Natural killer cell (primary cell): ENCODE results near the gene SULF2. TPM values are rescaled to one million over a fixed set of nuclear protein-coding genes. Genes with fewer than 3 reads are reported as not detected.

Source experiments
- ATAC-seq, 3 donors: fragments of 150-1000 bp in 2 of 3; fragments of 200-7000 bp in 1 of 3; cut with Tn5 transposase; 1 replicate in 1 of 3; 2 replicates in 2 of 3; pipeline ENCODE4 v1.10.0; 2021; ENCODE audit warnings: mild to moderate bottlenecking in 2 of 3, moderate library complexity in 2 of 3
- DNase-seq, 2 donors: peaks; one replicate each; pipeline versions ENCODE4 v3.0.0 to v3.0.0-alpha.2; 2013 to 2021; ENCODE audit warnings: mixed read lengths in 1 of 2
- H3K27ac ChIP-seq: one replicate; pipeline ENCODE4 v1.5.1; 2013; ENCODE audit warnings: mild to moderate bottlenecking, low read length
- H3K27me3 ChIP-seq: one replicate; pipeline ENCODE4 v1.6.1; 2013; ENCODE audit warnings: low read length; ENCODE audit not compliant: control insufficient read depth, insufficient read depth
- H3K36me3 ChIP-seq: one replicate; pipeline ENCODE4 v1.6.1; 2013; ENCODE audit warnings: low read length; ENCODE audit not compliant: control insufficient read depth, insufficient read depth
- H3K4me1 ChIP-seq: one replicate; pipeline ENCODE4 v1.6.1; 2013; ENCODE audit warnings: low read length; ENCODE audit not compliant: control insufficient read depth, insufficient read depth
- H3K4me3 ChIP-seq: one replicate; pipeline ENCODE4 v1.5.1; 2013; ENCODE audit warnings: low read length
- H3K9me3 ChIP-seq: one replicate; pipeline ENCODE4 v1.6.1; 2013; ENCODE audit warnings: low read length; ENCODE audit not compliant: control insufficient read depth, insufficient read depth
- H3K27ac Mint-ChIP-seq, 2 donors: one replicate each; pipeline ENCODE4 v1.8.0; 2022; ENCODE audit warnings: mild to moderate bottlenecking in 2 of 2, mixed read lengths in 2 of 2, moderate library complexity in 1 of 2
- H3K27me3 Mint-ChIP-seq, 2 donors: one replicate each; pipeline ENCODE4 v1.8.0; 2022; ENCODE audit warnings: low read depth in 2 of 2, mixed read lengths in 2 of 2
- H3K36me3 Mint-ChIP-seq: one replicate; pipeline ENCODE4 v1.8.0; 2022; ENCODE audit warnings: mixed read lengths
- H3K4me1 Mint-ChIP-seq, 2 donors: one replicate each; pipeline ENCODE4 v1.8.0; 2022; ENCODE audit warnings: mixed read lengths in 2 of 2
- H3K4me3 Mint-ChIP-seq: one replicate; pipeline ENCODE4 v1.8.0; 2022; ENCODE audit warnings: mild to moderate bottlenecking, moderate library complexity, mixed read lengths
- H3K9me3 Mint-ChIP-seq, 2 donors: one replicate each; pipeline ENCODE4 v1.8.0; 2022; ENCODE audit warnings: mixed read lengths in 2 of 2
- WGBS: methylation state at CpG from one replicate; pipeline ENCODE4 v1.1.7; 2013; ENCODE audit warnings: missing lambda C conversion rate; ENCODE audit not compliant: insufficient coverage; 5-methylcytosine and 5-hydroxymethylcytosine counted together
- intact Hi-C: fragments of 100-400 bp; cut with micrococcal nuclease; formaldehyde crosslinking; loops from one replicate; pipeline ENCODE4 v1.14.2; 2022
- total RNA-seq, 4 donors: library from RNA; stranded (reverse); fragments of 120-200 nt in 1 of 4; gene quantifications; one replicate each; pipeline versions ENCODE4 v1.2.3 to v1.2.4, GENCODE V29; 2013 to 2022
- TF ChIP-seq, protein P1 (sequence below): fragments of 200-600 bp; IDR thresholded peaks from one replicate; pipeline ENCODE4 v1.8.0; 2022; ENCODE audit warnings: antibody characterized with exemption

SULF2 gene
- total RNA-seq, 3 donors from 2014 or later (not counting 1 experiment from before 2014, with no cell fraction given), result 8.1 to 48.7 (median 12.3) TPM

DNA sequence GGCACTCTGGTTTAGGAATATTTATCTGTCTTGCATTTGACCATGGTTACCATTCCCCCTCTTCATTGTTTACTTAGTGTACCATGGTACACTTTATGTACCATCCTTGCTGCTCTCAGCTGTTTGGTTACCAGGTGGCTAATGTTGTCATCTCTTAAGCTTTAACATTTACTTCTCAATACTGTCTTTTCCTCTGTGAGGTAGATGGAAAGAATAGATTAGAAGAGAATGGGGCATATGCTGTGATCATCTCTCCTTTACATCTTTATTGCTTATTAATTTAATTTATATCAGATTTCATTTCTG is 174.4 kb downstream of the SULF2 start:
- intact Hi-C loops, result loop anchor here (2.0 kb wide), 1 partner anchor 124 kb away; no protein-coding TSS in a partner anchor
- Histone ChIP-seq H3K27me3 (no peaks in the 10 kb centered on the region), H3K27ac (peak overlapping the region; percentile 23), H3K4me1 (peaks cover 7% of the 10 kb centered on the region), H3K4me3 (no peak overlapping the region), H3K9me3 (no peaks in the 10 kb centered on the region), H3K36me3 (no peaks in the 10 kb centered on the region)
- TF ChIP-seq, protein P1, sequence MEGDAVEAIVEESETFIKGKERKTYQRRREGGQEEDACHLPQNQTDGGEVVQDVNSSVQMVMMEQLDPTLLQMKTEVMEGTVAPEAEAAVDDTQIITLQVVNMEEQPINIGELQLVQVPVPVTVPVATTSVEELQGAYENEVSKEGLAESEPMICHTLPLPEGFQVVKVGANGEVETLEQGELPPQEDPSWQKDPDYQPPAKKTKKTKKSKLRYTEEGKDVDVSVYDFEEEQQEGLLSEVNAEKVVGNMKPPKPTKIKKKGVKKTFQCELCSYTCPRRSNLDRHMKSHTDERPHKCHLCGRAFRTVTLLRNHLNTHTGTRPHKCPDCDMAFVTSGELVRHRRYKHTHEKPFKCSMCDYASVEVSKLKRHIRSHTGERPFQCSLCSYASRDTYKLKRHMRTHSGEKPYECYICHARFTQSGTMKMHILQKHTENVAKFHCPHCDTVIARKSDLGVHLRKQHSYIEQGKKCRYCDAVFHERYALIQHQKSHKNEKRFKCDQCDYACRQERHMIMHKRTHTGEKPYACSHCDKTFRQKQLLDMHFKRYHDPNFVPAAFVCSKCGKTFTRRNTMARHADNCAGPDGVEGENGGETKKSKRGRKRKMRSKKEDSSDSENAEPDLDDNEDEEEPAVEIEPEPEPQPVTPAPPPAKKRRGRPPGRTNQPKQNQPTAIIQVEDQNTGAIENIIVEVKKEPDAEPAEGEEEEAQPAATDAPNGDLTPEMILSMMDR, result no peak
- Mint-ChIP-seq H3K36me3 (no peaks in the 10 kb centered on the region), H3K27me3 (no peaks in the 10 kb centered on the region), H3K27ac (peak overlapping the region; percentile 82 to 89), H3K4me1 (peaks cover 38 to 43% of the 10 kb centered on the region in 2 donors), H3K9me3 (no peaks in the 10 kb centered on the region), H3K4me3 (peak overlapping the region; percentile 33)
- DNase-seq (peak in 1 of 2 donors; percentile 16), ATAC-seq (peak in 2 of 3 donors; percentile 10 to 57)

DNA sequence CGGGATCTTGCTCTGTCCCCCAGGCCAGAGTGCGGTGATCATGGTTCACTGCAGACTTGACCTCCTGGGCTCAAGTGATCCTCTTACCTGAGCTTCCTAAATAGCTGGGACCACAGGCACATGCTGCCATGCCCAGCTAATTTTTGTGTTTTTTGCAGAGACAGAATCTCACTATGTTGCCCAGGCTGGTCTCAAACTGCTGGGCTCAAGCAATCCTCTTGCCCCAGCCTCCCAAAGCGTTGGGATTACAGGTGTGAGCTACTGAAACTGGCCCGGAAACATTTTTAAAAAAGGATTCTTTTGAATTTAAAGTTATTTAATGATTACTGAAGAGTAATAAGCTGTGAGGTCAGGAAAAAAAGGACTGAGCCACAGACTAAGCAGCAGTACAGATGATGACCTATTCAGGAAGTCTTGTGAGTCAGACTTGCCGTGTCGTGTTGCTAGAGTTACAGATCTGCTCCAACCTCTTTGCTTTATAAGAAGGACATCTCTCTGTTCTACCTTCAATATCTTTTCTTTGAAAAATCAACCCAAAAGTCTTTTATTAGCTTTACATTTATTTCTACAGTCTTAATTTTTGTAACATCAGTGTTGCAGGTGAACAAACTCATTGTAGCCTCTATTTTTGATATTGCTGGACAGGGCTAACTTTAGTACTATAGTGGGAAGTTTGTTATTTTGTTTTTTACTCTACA is 174.9 kb downstream of the SULF2 start:
- H3K9me3 Mint-ChIP-seq, result no peaks in the 10 kb centered on the region
- intact Hi-C loops, result loop anchor here (2.0 kb wide), 1 partner anchor 124 kb away; no protein-coding TSS in a partner anchor
- H3K4me3 Mint-ChIP-seq, result peak overlapping the region; percentile 33
- H3K27ac ChIP-seq, result peak overlapping the region; percentile 49
- H3K36me3 ChIP-seq, result no peaks in the 10 kb centered on the region
- ATAC-seq (peak; percentile 89 to 95 (median 93)), DNase-seq (peak; percentile 57 to 67)
- no peaks in the 10 kb centered on the region for H3K27me3 Mint-ChIP-seq
- H3K27me3 ChIP-seq, result no peaks in the 10 kb centered on the region
- no peaks in the 10 kb centered on the region for H3K36me3 Mint-ChIP-seq
- peak overlapping the region; percentile 82 to 89 for H3K27ac Mint-ChIP-seq
- peaks cover 37 to 48% of the 10 kb centered on the region in 2 donors for H3K4me1 Mint-ChIP-seq
- no peaks in the 10 kb centered on the region for H3K9me3 ChIP-seq
- no peak overlapping the region for H3K4me3 ChIP-seq
- 52% methylated on average over 6 of the region's 6 CpGs for WGBS
- H3K4me1 ChIP-seq, result peaks cover 7% of the 10 kb centered on the region
- TF ChIP-seq, protein P1, result no peak

DNA sequence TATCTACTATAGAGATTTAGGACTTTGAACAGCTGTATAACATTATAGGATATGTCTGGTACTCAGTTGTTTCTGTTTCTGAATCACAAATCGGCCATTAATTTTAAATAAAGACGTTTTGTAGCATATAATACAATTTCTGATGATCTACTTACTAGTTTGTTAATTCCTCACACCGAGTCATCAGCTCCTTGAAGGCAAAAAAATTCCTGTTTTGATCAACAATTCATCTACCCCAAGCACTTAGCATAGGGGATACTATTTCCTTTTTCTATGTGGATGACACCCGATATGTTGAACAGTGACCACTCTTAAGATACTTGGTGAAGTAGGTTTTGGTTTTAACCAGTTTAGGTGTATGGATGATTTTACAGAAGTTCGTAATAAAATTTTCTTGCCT is 176.3 kb downstream of the SULF2 start:
- Histone ChIP-seq H3K36me3 (no peaks in the 10 kb centered on the region), H3K4me1 (peaks cover 7% of the 10 kb centered on the region), H3K27ac (no peak overlapping the region), H3K9me3 (no peaks in the 10 kb centered on the region), H3K27me3 (no peaks in the 10 kb centered on the region), H3K4me3 (no peak overlapping the region)
- Mint-ChIP-seq H3K27ac (peak overlapping the region; percentile 41 to 89), H3K4me3 (no peak overlapping the region), H3K36me3 (no peaks in the 10 kb centered on the region), H3K27me3 (no peaks in the 10 kb centered on the region), H3K4me1 (peaks cover 44% of the 10 kb centered on the region in 2 donors), H3K9me3 (no peaks in the 10 kb centered on the region)
- ATAC-seq (no peak), DNase-seq (no peak)
- 100% methylated on average over 1 of the region's 5 CpGs for WGBS
- TF ChIP-seq, protein P1, result no peak
- intact Hi-C loops, result no loop called here
